Activated T-helper 1 cell treated with anti-CD3 and anti-CD28 coated beads, Interleukin-2, amount 50 U/mL, for 16 hours (primary cell): ENCODE measurements around the gene SLC39A11.
"Not testable (repeated sequence)": the region's sequence is repeated elsewhere in the genome, so short reads cannot be mapped to it uniquely, and the experiment has no call there.

Experiments
- DNase-seq, 2 donors: peaks; one replicate each; pipeline ENCODE4 v3.0.0-alpha.2; 2020; ENCODE audit warnings: low read depth in 1 of 2, low spot score in 1 of 2

The SLC39A11 gene

GRCh38 chr17:72638932-72639331 lies 453.6 kb downstream of the SLC39A11 start:
- not testable (repeated sequence) for DNase-seq

- no peak for DNase-seq
These were observed 457.4 kb downstream of the SLC39A11 start for GRCh38 chr17:72635034-72635635.

- DNase-seq: no peak
These were observed 457.9 kb downstream of the SLC39A11 start for GRCh38 chr17:72634621-72635020.

GRCh38 chr17:72631949-72632684 lies 460.4 kb downstream of the SLC39A11 start:
- DNase-seq: no peak

GRCh38 chr17:72631568-72631948 lies 460.9 kb downstream of the SLC39A11 start:
- no peak for DNase-seq

- no peak for DNase-seq
These were observed 467.8 kb downstream of the SLC39A11 start for GRCh38 chr17:72624652-72625051.

- no peak for DNase-seq
These were observed 468.3 kb downstream of the SLC39A11 start for GRCh38 chr17:72624226-72624625.

- DNase-seq: no peak
These were observed 469.6 kb downstream of the SLC39A11 start for GRCh38 chr17:72622661-72623433.

GRCh38 chr17:72619976-72620650 lies 472.4 kb downstream of the SLC39A11 start:
- DNase-seq: no peak

- DNase-seq: no peak
These were observed 474.4 kb downstream of the SLC39A11 start for GRCh38 chr17:72618001-72618509.

- no peak for DNase-seq
These were observed 474.9 kb downstream of the SLC39A11 start for GRCh38 chr17:72617557-72617956.

- no peak for DNase-seq
These were observed 476.0 kb downstream of the SLC39A11 start for GRCh38 chr17:72616447-72616846.

- no peak for DNase-seq
These were observed 476.9 kb downstream of the SLC39A11 start for GRCh38 chr17:72615627-72615991.

- no peak for DNase-seq
These were observed 477.4 kb downstream of the SLC39A11 start for GRCh38 chr17:72614871-72615626.

GRCh38 chr17:72614476-72614870 lies 478.0 kb downstream of the SLC39A11 start:
- DNase-seq: no peak

- no peak for DNase-seq
These were observed 478.6 kb downstream of the SLC39A11 start for GRCh38 chr17:72613806-72614292.

GRCh38 chr17:72613396-72613795 lies 479.1 kb downstream of the SLC39A11 start:
- no peak for DNase-seq

- DNase-seq: no peak
These were observed 481.3 kb downstream of the SLC39A11 start for GRCh38 chr17:72611172-72611571.

GRCh38 chr17:72609501-72609900 lies 483.0 kb downstream of the SLC39A11 start:
- no peak for DNase-seq

- no peak for DNase-seq
These were observed 484.1 kb downstream of the SLC39A11 start for GRCh38 chr17:72608436-72608835.

- no peak for DNase-seq
These were observed 485.8 kb downstream of the SLC39A11 start for GRCh38 chr17:72606656-72607055.
